ENCODE data around the gene TSPAN13. TPM values are rescaled to one million over a fixed set of nuclear protein-coding genes. Genes with fewer than 3 reads are reported as not detected.

TSPAN13 gene
- total RNA-seq, 1 donor from 2014 or later: 91.9 TPM

GRCh38 chr7:16815001-16815400 lies 61.4 kb downstream of the TSPAN13 start:
- DNase-seq: no peak

- DNase-seq: no peak
These were observed 63.3 kb downstream of the TSPAN13 start for GRCh38 chr7:16816824-16817223.

- no peak for DNase-seq
These were observed 64.0 kb downstream of the TSPAN13 start for GRCh38 chr7:16817536-16817935.

- DNase-seq: no peak
These were observed 65.2 kb downstream of the TSPAN13 start for GRCh38 chr7:16818732-16819131.

- DNase-seq: no peak
These were observed 68.5 kb downstream of the TSPAN13 start for GRCh38 chr7:16822029-16822428.

DNA sequence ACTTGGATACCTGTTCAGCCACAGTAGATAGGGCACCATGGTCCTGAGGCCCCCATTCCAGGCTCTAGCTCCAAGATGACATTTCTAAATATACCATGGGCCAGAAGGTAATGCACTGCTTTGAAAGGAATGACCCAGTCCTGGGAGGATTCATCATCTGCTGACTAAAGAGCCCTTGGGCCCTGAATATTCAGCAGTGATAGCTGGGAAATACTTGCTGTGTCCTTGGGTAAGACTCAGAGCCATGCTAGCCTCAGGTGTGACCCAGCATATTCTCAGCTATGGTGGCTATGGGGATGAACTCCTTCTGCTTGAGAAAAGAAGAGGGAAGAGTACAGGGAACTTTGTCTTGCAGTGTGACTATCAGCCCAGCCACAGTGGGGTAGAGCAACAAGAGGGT lies 72.5 kb downstream of the TSPAN13 start:
- DNase-seq: no peak

DNA sequence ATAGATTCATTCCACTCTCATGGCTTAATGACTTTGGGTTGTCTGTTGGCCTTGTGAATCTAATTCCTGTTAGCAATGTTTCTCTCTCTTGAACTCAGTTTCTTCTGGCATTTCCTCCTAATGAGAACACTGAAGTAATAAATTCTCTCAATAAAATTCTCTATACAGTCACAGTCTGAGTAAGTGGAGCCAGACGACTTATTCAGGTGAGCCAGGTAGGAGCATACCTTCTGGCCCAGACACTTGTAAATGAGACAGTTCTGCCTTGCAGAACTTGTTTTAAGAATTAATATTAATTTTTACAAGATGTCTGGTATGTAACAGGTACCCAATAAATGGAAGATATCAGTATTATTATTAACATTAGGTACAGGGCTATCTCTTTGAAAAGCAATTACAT lies 79.8 kb downstream of the TSPAN13 start:
- no peak for DNase-seq

Other genes with a start within 250 kb of the TSPAN13 start
- gene LRRC72, start 226.9 kb upstream of the TSPAN13 start, total RNA-seq: not detected
- gene ANKMY2, start 108.0 kb upstream of the TSPAN13 start, total RNA-seq: 78.0 TPM
- 85.2 TPM for gene BZW2, start 107.6 kb upstream of the TSPAN13 start, total RNA-seq
- gene AGR2, start 51.2 kb downstream of the TSPAN13 start, total RNA-seq: 1.7 TPM
- gene AGR3, start 128.2 kb downstream of the TSPAN13 start, total RNA-seq: not detected